ENCODE data around the gene TBC1D1.
"Not testable (repeated sequence)": the region's sequence is repeated elsewhere in the genome, so short reads cannot be mapped to it uniquely, and the experiment has no call there.

The TBC1D1 gene

GRCh38 chr4:37889849-37890800, 759 bp upstream of the TBC1D1 start:
- peak; percentile 43 for DNase-seq

- peak; percentile 72 for DNase-seq
These were observed 626 bp downstream of the TBC1D1 start for GRCh38 chr4:37891260-37892159.

GRCh38 chr4:37892641-37893040, 1.8 kb downstream of the TBC1D1 start:
- peak; percentile 69 for DNase-seq

GRCh38 chr4:37893164-37893563, 2.3 kb downstream of the TBC1D1 start:
- no peak for DNase-seq

GRCh38 chr4:37895271-37895670, 4.4 kb downstream of the TBC1D1 start:
- no peak for DNase-seq

GRCh38 chr4:37896206-37896860, 5.4 kb downstream of the TBC1D1 start:
- DNase-seq, result no peak

GRCh38 chr4:37902212-37902611, 11.3 kb downstream of the TBC1D1 start:
- no peak for DNase-seq

GRCh38 chr4:37902738-37903693, 12.1 kb downstream of the TBC1D1 start:
- no peak for DNase-seq

GRCh38 chr4:37903901-37904300, 13.0 kb downstream of the TBC1D1 start:
- DNase-seq, result no peak

- DNase-seq, result no peak
These were observed 13.9 kb downstream of the TBC1D1 start for GRCh38 chr4:37904824-37905223.

- DNase-seq, result no peak
These were observed 14.8 kb downstream of the TBC1D1 start for GRCh38 chr4:37905533-37906169.

GRCh38 chr4:37908488-37909331, 17.8 kb downstream of the TBC1D1 start:
- no peak for DNase-seq

GRCh38 chr4:37909332-37910090, 18.6 kb downstream of the TBC1D1 start:
- DNase-seq, result no peak

GRCh38 chr4:37910091-37910486, 19.2 kb downstream of the TBC1D1 start:
- DNase-seq, result no peak

GRCh38 chr4:37914539-37914938, 23.7 kb downstream of the TBC1D1 start:
- no peak for DNase-seq

GRCh38 chr4:37917388-37917787, 26.5 kb downstream of the TBC1D1 start:
- DNase-seq, result no peak

- no peak for DNase-seq
These were observed 27.8 kb downstream of the TBC1D1 start for GRCh38 chr4:37918653-37919052.

- no peak for DNase-seq
These were observed 31.4 kb downstream of the TBC1D1 start for GRCh38 chr4:37922328-37922727.

- not testable (repeated sequence) for DNase-seq
These were observed 32.2 kb downstream of the TBC1D1 start for GRCh38 chr4:37923089-37923488.

- DNase-seq, result no peak
These were observed 34.1 kb downstream of the TBC1D1 start for GRCh38 chr4:37924946-37925345.
